Measurements from ENCODE around the gene TUSC2. TPM values are rescaled to one million over a fixed set of nuclear protein-coding genes. Genes with fewer than 3 reads are reported as not detected.

Gene TUSC2
- total RNA-seq, 2 experiments from 2014 or later: 23.1 to 24.7 TPM

DNA sequence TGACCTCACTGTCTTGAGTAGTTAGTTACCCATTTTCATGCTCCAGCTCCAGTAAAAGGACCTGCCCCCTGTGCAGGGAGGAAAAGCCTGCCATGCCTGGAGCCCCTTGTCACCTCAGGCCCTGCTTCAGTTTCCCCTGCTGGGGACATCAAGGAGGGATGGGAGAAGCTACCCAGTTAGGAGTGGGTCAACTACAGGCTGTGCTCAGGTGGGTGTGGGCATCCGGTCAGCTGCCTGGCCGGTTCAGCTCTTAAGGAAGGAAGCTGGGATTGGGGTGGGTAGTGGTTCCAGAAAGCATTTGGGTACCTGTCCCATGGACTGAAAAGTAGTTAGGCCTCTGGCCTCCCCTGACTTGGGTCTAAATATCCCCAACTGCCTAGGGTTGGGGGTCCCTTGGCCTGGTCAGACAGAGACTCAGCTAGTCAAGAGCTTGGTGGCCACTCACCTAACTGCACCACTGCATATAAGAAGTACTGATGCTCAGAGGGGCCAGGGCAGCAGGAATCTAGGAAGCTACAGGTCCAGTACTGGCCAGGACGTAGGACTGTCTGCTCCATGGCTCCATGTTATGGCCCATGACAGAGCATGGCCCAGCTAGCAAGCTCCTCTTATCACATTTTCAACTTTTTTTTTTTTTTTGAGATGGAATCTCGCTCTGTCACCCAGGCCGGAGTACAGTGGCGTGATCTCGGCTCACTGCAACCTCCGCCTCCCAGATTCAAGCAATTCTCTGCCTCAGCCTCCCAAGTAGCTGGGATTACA, 48.6 kb downstream of the TUSC2 start:
- Mint-ChIP-seq H3K9me3 (no peaks in the 10 kb centered on the region), H3K4me1 (ENCODE audit: low read depth) (peaks cover 14% of the 10 kb centered on the region), H3K4me3 (no peak overlapping the region), H3K27ac (no peak overlapping the region), H3K36me3 (ENCODE audit: low read depth) (no peaks in the 10 kb centered on the region), H3K27me3 (peaks cover 38% of the 10 kb centered on the region)
- intact Hi-C loops (cut with DNase I, micrococcal nuclease): loop anchor here in 1 of 2 experiments (10.0 kb wide), 1 partner anchor 265 kb away; no protein-coding TSS in a partner anchor
- no peak for ATAC-seq (ENCODE audit: poor library complexity)
- no peaks in the 10 kb centered on the region for H3K36me3 ChIP-seq (ENCODE audit: insufficient read depth, low read length)
- ChIA-PET POLR2A (interaction anchor here (1.0 kb wide), 1 partner anchor 20 kb away, joined by 3 read pairs; the partner anchor contains the start of genes HYAL3 and NAA80), CTCF (interaction anchor here (1.1 kb wide), 1 partner anchor 53 kb away, joined by 3 read pairs; no protein-coding TSS in a partner anchor)
- no peak for DNase-seq
- peaks cover 25 to 32% of the 10 kb centered on the region in 2 experiments for H3K27me3 ChIP-seq (ENCODE audit: control insufficient read depth in 1 of 2, insufficient read depth in 2 of 2, low read length in 2 of 2)
- no peak overlapping the region for H3K27ac ChIP-seq (ENCODE audit: low read depth in 1 of 2, low read length in 2 of 2)
- H3K4me3 ChIP-seq (ENCODE audit: low read length): no peak overlapping the region
- H3K9me3 ChIP-seq (ENCODE audit: control insufficient read depth in 1 of 2, insufficient read depth in 1 of 2, low read length in 2 of 2): peaks cover 0 to 11% of the 10 kb centered on the region in 2 experiments
- TF ChIP-seq CTCF (IDR thresholded peaks at IDR 0.05): no peak
- peaks cover 22% of the 10 kb centered on the region for H3K4me1 ChIP-seq (ENCODE audit: insufficient read depth, low read length)

GRCh38 chr3:50278880-50279224, 49.2 kb downstream of the TUSC2 start, which contains the start of gene LSMEM2:
Gene LSMEM2, plus strand, starts transcription at chr3:50279087. Its CDS starts 27 bp downstream, at chr3:50279114.
- DNase-seq (no peak), ATAC-seq (ENCODE audit: poor library complexity) (no peak)
- Mint-ChIP-seq H3K4me1 (ENCODE audit: low read depth) (peaks cover 19% of the 10 kb centered on the region), H3K27ac (no peak within 1 kb of the TSS), H3K9me3 (no peaks in the 10 kb centered on the region), H3K36me3 (ENCODE audit: low read depth) (no peaks in the 10 kb centered on the region), H3K27me3 (peaks cover 44% of the 10 kb centered on the region), H3K4me3 (no peak within 1 kb of the TSS)
- intact Hi-C loops (cut with DNase I, micrococcal nuclease): loop anchor here in 1 of 2 experiments (10.0 kb wide), 1 partner anchor 266 kb away; no protein-coding TSS in a partner anchor
- Histone ChIP-seq H3K27me3 (ENCODE audit: control insufficient read depth in 1 of 2, insufficient read depth in 2 of 2, low read length in 2 of 2) (peaks cover 31 to 38% of the 10 kb centered on the region in 2 experiments), H3K9me3 (ENCODE audit: control insufficient read depth in 1 of 2, insufficient read depth in 1 of 2, low read length in 2 of 2) (peaks cover 0 to 11% of the 10 kb centered on the region in 2 experiments), H3K36me3 (ENCODE audit: insufficient read depth, low read length) (no peaks in the 10 kb centered on the region), H3K27ac (ENCODE audit: low read depth in 1 of 2, low read length in 2 of 2) (no peak within 1 kb of the TSS), H3K4me3 (ENCODE audit: low read length) (no peak within 1 kb of the TSS), H3K4me1 (ENCODE audit: insufficient read depth, low read length) (peaks cover 28% of the 10 kb centered on the region)
- no peak for TF ChIP-seq CTCF (IDR thresholded peaks at IDR 0.05)
- CTCF ChIA-PET: no interaction called here
- POLR2A ChIA-PET: no interaction called here

- intact Hi-C loops (cut with DNase I, micrococcal nuclease): loop anchor here in 1 of 2 experiments (10.0 kb wide), 1 partner anchor 266 kb away; no protein-coding TSS in a partner anchor
- peaks cover 37 to 43% of the 10 kb centered on the region in 2 experiments for H3K27me3 ChIP-seq (ENCODE audit: control insufficient read depth in 1 of 2, insufficient read depth in 2 of 2, low read length in 2 of 2)
Observed at GRCh38 chr3:50278123-50278879, 49.7 kb downstream of the TUSC2 start.

More at GRCh38 chr3:50278123-50278879, 49.7 kb downstream of the TUSC2 start:
- H3K27ac ChIP-seq (ENCODE audit: low read depth in 1 of 2, low read length in 2 of 2): no peak overlapping the region
- ChIA-PET CTCF (interaction anchor here (0.9 kb wide), 1 partner anchor 21 kb away, joined by 4 read pairs; the partner anchor contains the start of genes HYAL3 and NAA80), POLR2A (no interaction called here)
- Mint-ChIP-seq H3K4me1 (ENCODE audit: low read depth) (peaks cover 21% of the 10 kb centered on the region), H3K36me3 (ENCODE audit: low read depth) (no peaks in the 10 kb centered on the region), H3K9me3 (no peaks in the 10 kb centered on the region), H3K27me3 (peaks cover 44% of the 10 kb centered on the region), H3K27ac (no peak overlapping the region), H3K4me3 (no peak overlapping the region)
- peaks cover 0 to 13% of the 10 kb centered on the region in 2 experiments for H3K9me3 ChIP-seq (ENCODE audit: control insufficient read depth in 1 of 2, insufficient read depth in 1 of 2, low read length in 2 of 2)
- H3K4me3 ChIP-seq (ENCODE audit: low read length): no peak overlapping the region
- TF ChIP-seq CTCF (IDR thresholded peaks at IDR 0.05): no peak
- H3K36me3 ChIP-seq (ENCODE audit: insufficient read depth, low read length): no peaks in the 10 kb centered on the region
- no peak for DNase-seq
- peaks cover 34% of the 10 kb centered on the region for H3K4me1 ChIP-seq (ENCODE audit: insufficient read depth, low read length)
- no peak for ATAC-seq (ENCODE audit: poor library complexity)

Measured in CD4-positive, alpha-beta T cell (primary cell).